NCI-H226 (cell line): ENCODE results near the gene CD7.
"Not testable (repeated sequence)": the region's sequence is repeated elsewhere in the genome, so short reads cannot be mapped to it uniquely, and the experiment has no call there.

Experiments
- DNase-seq: peaks from one replicate; pipeline ENCODE4 v3.0.0-alpha.2; 2015

Gene CD7

GRCh38 chr17:82317394-82318168 lies at the start of gene CD7:
Gene CD7, minus strand, starts transcription at chr17:82317608. Its CDS starts 113 bp downstream, at chr17:82317495.
- DNase-seq: no peak

- DNase-seq: no peak
Measured at GRCh38 chr17:82366749-82367148, 49.3 kb upstream of the CD7 start.

- DNase-seq: no peak
Measured at GRCh38 chr17:82365606-82366295, 48.3 kb upstream of the CD7 start.

GRCh38 chr17:82361885-82362633 lies 44.7 kb upstream of the CD7 start:
- no peak for DNase-seq

GRCh38 chr17:82359451-82360074 lies 42.2 kb upstream of the CD7 start:
- not testable (repeated sequence) for DNase-seq

GRCh38 chr17:82358465-82359350 lies 41.3 kb upstream of the CD7 start, which contains the start of gene TEX19:
Gene TEX19, plus strand, starts transcription at chr17:82359247. Its CDS starts 2,904 bp downstream, at chr17:82362151.
- DNase-seq: no peak

- DNase-seq: no peak
Measured at GRCh38 chr17:82357394-82357793, 40.0 kb upstream of the CD7 start.

GRCh38 chr17:82356845-82357355 lies 39.5 kb upstream of the CD7 start:
- DNase-seq: no peak

GRCh38 chr17:82355770-82356427 lies 38.5 kb upstream of the CD7 start:
- DNase-seq: peak; percentile 85

GRCh38 chr17:82354804-82355308 lies 37.4 kb upstream of the CD7 start:
- no peak for DNase-seq

GRCh38 chr17:82353484-82353883 lies 36.1 kb upstream of the CD7 start:
- no peak for DNase-seq

- DNase-seq: peak; percentile 58
Measured at GRCh38 chr17:82351713-82352488, 34.5 kb upstream of the CD7 start.

GRCh38 chr17:82351254-82351712 lies 33.9 kb upstream of the CD7 start:
- DNase-seq: no peak

- DNase-seq: no peak
Measured at GRCh38 chr17:82350182-82351030, 33.0 kb upstream of the CD7 start.

GRCh38 chr17:82349287-82349701 lies 31.9 kb upstream of the CD7 start:
- no peak for DNase-seq

- no peak for DNase-seq
Measured at GRCh38 chr17:82348866-82349265, 31.5 kb upstream of the CD7 start.

GRCh38 chr17:82348434-82348833 lies 31.0 kb upstream of the CD7 start:
- DNase-seq: no peak

- not testable (repeated sequence) for DNase-seq
Measured at GRCh38 chr17:82347994-82348393, 30.6 kb upstream of the CD7 start.
